Tibial artery (tissue), 4 donors: ENCODE measurements around the gene PJA1.
A peak's percentile ranks its signal among the peaks of the same experiment; 100 is the strongest.

Experiments
- DNase-seq, 2 donors: peaks; one replicate each; pipeline ENCODE4 v3.0.0-alpha.2; 2019
- H3K27ac ChIP-seq, 2 donors: fragments of 200-600 bp; sonication (generic) in 1 of 2; 1 replicate in 1 of 2; 2 replicates in 1 of 2; pipeline ENCODE4 v1.5.1; 2018 to 2019; ENCODE audit warnings: mild to moderate bottlenecking in 1 of 2
- H3K27me3 ChIP-seq, 2 donors: fragments of 200-600 bp; sonication (generic) in 1 of 2; one replicate each; pipeline versions ENCODE4 v1.5.1 to v1.6.0; 2016 to 2019
- H3K36me3 ChIP-seq, 3 donors: fragments of 200-600 bp; sonication (generic) in 2 of 3; one replicate each; pipeline ENCODE4 v1.5.1; 2016 to 2019; ENCODE audit warnings: mild to moderate bottlenecking in 2 of 3
- H3K4me1 ChIP-seq, 4 donors: fragments of 200-600 bp; sonication (generic) in 2 of 4; 1 replicate in 3 of 4; 2 replicates in 1 of 4; pipeline ENCODE4 v1.5.1; 2016 to 2019
- H3K4me3 ChIP-seq, 2 donors: fragments of 200-600 bp; sonication (generic) in 1 of 2; 1 replicate in 1 of 2; 2 replicates in 1 of 2; pipeline ENCODE4 v1.5.1; 2018 to 2019; ENCODE audit warnings: mild to moderate bottlenecking in 2 of 2
- H3K9me3 ChIP-seq, 3 donors: fragments of 200-600 bp; sonication (generic) in 1 of 3; one replicate each; pipeline ENCODE4 v1.5.1; 2016 to 2019
- CTCF ChIP-seq, 2 experiments: fragments of 200-600 bp in 1 of 2; fragments of 450-650 bp in 1 of 2; IDR thresholded peaks; one replicate each; pipeline ENCODE4 v1.5.1; 2017 to 2019; ENCODE audit warnings: antibody characterized with exemption in 2 of 2, mild to moderate bottlenecking in 1 of 2, moderate library complexity in 1 of 2
- intact Hi-C: fragments of 100-400 bp; cut with DNase I; formaldehyde crosslinking; loops from one replicate; pipeline ENCODE4 v1.15.0; 2023; ENCODE audit warnings: low total_unique reads

Gene PJA1

GRCh38 chrX:69172937-69173336, 7.7 kb upstream of the PJA1 start:
- no peaks in the 10 kb centered on the region for H3K4me1 ChIP-seq
- intact Hi-C loops, result no loop called here
- no peak for DNase-seq
- H3K27ac ChIP-seq, result no peak overlapping the region
- H3K36me3 ChIP-seq, result no peaks in the 10 kb centered on the region
- no peaks in the 10 kb centered on the region for H3K27me3 ChIP-seq
- no peak for TF ChIP-seq CTCF (IDR thresholded peaks at IDR 0.05)
- peaks cover 0 to 12% (median 6%) of the 10 kb centered on the region in 3 donors for H3K9me3 ChIP-seq
- no peak overlapping the region for H3K4me3 ChIP-seq

GRCh38 chrX:69170319-69170718, 5.1 kb upstream of the PJA1 start:
- no peaks in the 10 kb centered on the region for H3K36me3 ChIP-seq
- DNase-seq, result no peak
- H3K27me3 ChIP-seq, result no peaks in the 10 kb centered on the region
- H3K27ac ChIP-seq, result no peak overlapping the region
- peaks cover 0 to 9% (median 6%) of the 10 kb centered on the region in 3 donors for H3K9me3 ChIP-seq
- H3K4me1 ChIP-seq, result no peaks in the 10 kb centered on the region
- no peak for TF ChIP-seq CTCF (IDR thresholded peaks at IDR 0.05)
- intact Hi-C loops, result no loop called here
- H3K4me3 ChIP-seq, result no peak overlapping the region

- peaks cover 0 to 4% (median 0%) of the 10 kb centered on the region in 4 donors for H3K4me1 ChIP-seq
- H3K27ac ChIP-seq, result peak overlapping the region; percentile 84 to 89
- no peaks in the 10 kb centered on the region for H3K27me3 ChIP-seq
- peak overlapping the region; percentile 82 to 84 for H3K4me3 ChIP-seq
- DNase-seq, result no peak
- peaks cover 0 to 6% (median 0%) of the 10 kb centered on the region in 3 donors for H3K9me3 ChIP-seq
- peaks cover 0 to 15% (median 0%) of the 10 kb centered on the region in 3 donors for H3K36me3 ChIP-seq
- intact Hi-C loops, result loop anchor here (2.0 kb wide), 1 partner anchor 335 kb away; the partner anchor contains the start of gene EFNB1
- TF ChIP-seq CTCF (IDR thresholded peaks at IDR 0.05), result no peak
Observed at GRCh38 chrX:69163936-69164741, 1.1 kb downstream of the PJA1 start.

GRCh38 chrX:69162361-69162865, 2.8 kb downstream of the PJA1 start:
- Histone ChIP-seq H3K9me3 (no peaks in the 10 kb centered on the region), H3K4me3 (no peak overlapping the region), H3K27ac (no peak overlapping the region), H3K36me3 (peaks cover 0 to 15% (median 0%) of the 10 kb centered on the region in 3 donors), H3K4me1 (peaks cover 0 to 11% (median 2%) of the 10 kb centered on the region in 4 donors), H3K27me3 (no peaks in the 10 kb centered on the region)
- no peak for TF ChIP-seq CTCF (IDR thresholded peaks at IDR 0.05)
- intact Hi-C loops, result no loop called here
- no peak for DNase-seq

- intact Hi-C loops, result no loop called here
- no peak for TF ChIP-seq CTCF (IDR thresholded peaks at IDR 0.05)
- H3K4me3 ChIP-seq, result no peak overlapping the region
- peaks cover 0 to 15% (median 0%) of the 10 kb centered on the region in 3 donors for H3K36me3 ChIP-seq
- H3K27me3 ChIP-seq, result no peaks in the 10 kb centered on the region
- peaks cover 0 to 11% (median 2%) of the 10 kb centered on the region in 4 donors for H3K4me1 ChIP-seq
- no peaks in the 10 kb centered on the region for H3K9me3 ChIP-seq
- no peak overlapping the region for H3K27ac ChIP-seq
- DNase-seq, result no peak
Observed at GRCh38 chrX:69161786-69162349, 3.4 kb downstream of the PJA1 start.
